A673 (cell line): ENCODE results near the gene PTPRK. TPM values are rescaled to one million over a fixed set of nuclear protein-coding genes. Genes with fewer than 3 reads are reported as not detected.

Source experiments
- BruUV-seq: library from RNA; stranded (reverse); fragments of 400-500 nt; replicated peaks from 2 replicates; lab custom pipeline; 2021; lab: Mats Ljungman, UMichigan
- CTCF ChIA-PET: fragments of 300-600 bp; sonication (Branson Sonifier 250); formaldehyde crosslinking; loops from one replicate; lab custom pipeline; 2022; ENCODE audit warnings: antibody characterized with exemption; lab: Charles Lee
- POLR2A ChIA-PET: fragments of 300-600 bp; sonication (Branson Sonifier 250); formaldehyde crosslinking; loops from one replicate; lab custom pipeline; 2022; ENCODE audit warnings: antibody characterized with exemption; ENCODE audit not compliant: low non-redundant PET; lab: Charles Lee
- DNase-seq: peaks from one replicate; pipeline ENCODE4 v3.0.0-alpha.2; 2015; ENCODE audit warnings: low spot score
- H3K27ac ChIP-seq: fragments of 200-600 bp; sonication (generic); 2 replicates; pipeline ENCODE4 v1.5.1; 2016; ENCODE audit warnings: mixed run types, low read depth, mild to moderate bottlenecking, mixed read lengths, antibody characterized with exemption, low read length; ENCODE audit not compliant: poor library complexity, severe bottlenecking
- H3K27me3 ChIP-seq: fragments of 200-600 bp; sonication (generic); replicated peaks from 2 replicates; pipeline ENCODE4 v1.6.1; 2017; ENCODE audit warnings: mixed run types, low read depth, mild to moderate bottlenecking, mixed read lengths, antibody characterized with exemption, low read length; ENCODE audit not compliant: insufficient read depth, poor library complexity
- H3K36me3 ChIP-seq: fragments of 200-600 bp; sonication (generic); 2 replicates; pipeline ENCODE4 v1.6.1; 2016; ENCODE audit warnings: mixed run types, mild to moderate bottlenecking, mixed read lengths, antibody characterized with exemption, low read length; ENCODE audit not compliant: insufficient read depth, poor library complexity, severe bottlenecking
- H3K4me1 ChIP-seq: fragments of 200-600 bp; sonication (generic); 2 replicates; pipeline ENCODE4 v1.6.1; 2017; ENCODE audit warnings: mixed run types, mild to moderate bottlenecking, mixed read lengths, antibody characterized with exemption, low read length; ENCODE audit not compliant: insufficient read depth, poor library complexity, severe bottlenecking
- H3K4me3 ChIP-seq: fragments of 200-600 bp; sonication (generic); 2 replicates; pipeline ENCODE4 v1.5.1; 2016; ENCODE audit warnings: low read depth, mixed run types, mild to moderate bottlenecking, mixed read lengths, low read length; ENCODE audit not compliant: poor library complexity, severe bottlenecking
- H3K9me3 ChIP-seq: fragments of 200-600 bp; sonication (generic); 2 replicates; pipeline ENCODE4 v1.6.1; 2016; ENCODE audit warnings: mixed run types, low read depth, mild to moderate bottlenecking, mixed read lengths, antibody characterized with exemption, low read length; ENCODE audit not compliant: poor library complexity, severe bottlenecking
- CTCF ChIP-seq: fragments of 300-800, 200-600 bp; sonication (generic); conservative IDR thresholded peaks from 2 replicates; pipeline ENCODE4 v1.5.1; 2017; ENCODE audit warnings: low read depth, mild to moderate bottlenecking, antibody characterized with exemption, low read length, moderate library complexity, mixed read lengths
- EZH2 ChIP-seq: fragments of 200-600 bp; sonication (generic); IDR thresholded peaks from 2 replicates; pipeline ENCODE4 v1.6.1; 2017; ENCODE audit warnings: borderline replicate concordance, low read depth, mild to moderate bottlenecking, mixed read lengths, antibody characterized with exemption, low read length; ENCODE audit not compliant: poor library complexity, severe bottlenecking
- intact Hi-C: fragments of 100-400 bp; cut with micrococcal nuclease; formaldehyde crosslinking; loops from one replicate; pipeline ENCODE4 v1.10.0; 2022; ENCODE audit not compliant: unreplicated experiment
- total RNA-seq: library from RNA; stranded (reverse); gene quantifications from 2 replicates; pipeline ENCODE4 v1.2.3, GENCODE V29; 2021

Gene PTPRK
- total RNA-seq, 1 experiment from 2014 or later = 77.3 TPM

DNA sequence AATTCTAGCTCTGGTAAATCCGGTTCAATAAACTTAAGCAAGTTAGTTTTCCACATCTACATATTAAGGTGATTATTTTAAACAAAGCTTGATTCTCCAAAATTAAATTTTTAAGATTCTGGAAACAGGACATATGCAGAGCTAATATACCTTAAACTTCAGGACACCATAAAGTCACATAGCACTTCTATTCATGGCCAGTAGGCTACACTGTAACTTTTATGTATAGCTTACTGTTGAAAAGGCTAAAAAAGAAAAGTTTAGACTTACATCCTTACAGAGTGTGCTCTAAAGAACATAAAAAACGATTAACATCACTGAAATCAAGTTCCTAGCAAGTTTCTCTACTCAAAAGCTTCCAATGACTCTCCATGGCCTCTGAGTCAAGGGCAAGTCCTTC lies 224.7 kb downstream of the PTPRK start:
- no peak for DNase-seq
- ChIA-PET POLR2A (no interaction called here), CTCF (no interaction called here)
- Histone ChIP-seq H3K27me3 (no peaks in the 10 kb centered on the region), H3K36me3 (no peaks in the 10 kb centered on the region), H3K27ac (no peak overlapping the region), H3K4me3 (no peak overlapping the region), H3K4me1 (no peaks in the 10 kb centered on the region), H3K9me3 (no peaks in the 10 kb centered on the region)
- intact Hi-C loops = no loop called here
- TF ChIP-seq CTCF (peak; percentile 35; the same call in 1 of the 2 replicates), EZH2 (no peak)
- BruUV-seq = no TSS peak

GRCh38 chr6:128290221-128290620 lies 230.2 kb downstream of the PTPRK start:
- H3K9me3 ChIP-seq = no peaks in the 10 kb centered on the region
- no peaks in the 10 kb centered on the region for H3K27me3 ChIP-seq
- no TSS peak for BruUV-seq
- no peak overlapping the region for H3K27ac ChIP-seq
- no peak for DNase-seq
- POLR2A ChIA-PET = no interaction called here
- CTCF ChIA-PET = no interaction called here
- no peaks in the 10 kb centered on the region for H3K4me1 ChIP-seq
- H3K36me3 ChIP-seq = no peaks in the 10 kb centered on the region
- intact Hi-C loops = no loop called here
- no peak for TF ChIP-seq EZH2
- no peak for TF ChIP-seq CTCF
- H3K4me3 ChIP-seq = no peak overlapping the region

GRCh38 chr6:128284128-128284527 lies 236.3 kb downstream of the PTPRK start:
- intact Hi-C loops = no loop called here
- POLR2A ChIA-PET = no interaction called here

More at GRCh38 chr6:128284128-128284527, 236.3 kb downstream of the PTPRK start:
- Histone ChIP-seq H3K36me3 (no peaks in the 10 kb centered on the region), H3K4me3 (no peak overlapping the region), H3K27me3 (no peaks in the 10 kb centered on the region), H3K9me3 (no peaks in the 10 kb centered on the region), H3K4me1 (no peaks in the 10 kb centered on the region), H3K27ac (no peak overlapping the region)
- TF ChIP-seq CTCF = no peak
- no peak for TF ChIP-seq EZH2
- CTCF ChIA-PET = no interaction called here
- peak; percentile 10 for DNase-seq
- BruUV-seq = no TSS peak
